Measurements from ENCODE around the gene SLC35D1. TPM values are rescaled to one million over a fixed set of nuclear protein-coding genes. Genes with fewer than 3 reads are reported as not detected.
"Not testable (repeated sequence)": the region's sequence is repeated elsewhere in the genome, so short reads cannot be mapped to it uniquely, and the experiment has no call there.

Gene SLC35D1
- total RNA-seq, 1 donor from 2014 or later, result 3.9 TPM

DNA sequence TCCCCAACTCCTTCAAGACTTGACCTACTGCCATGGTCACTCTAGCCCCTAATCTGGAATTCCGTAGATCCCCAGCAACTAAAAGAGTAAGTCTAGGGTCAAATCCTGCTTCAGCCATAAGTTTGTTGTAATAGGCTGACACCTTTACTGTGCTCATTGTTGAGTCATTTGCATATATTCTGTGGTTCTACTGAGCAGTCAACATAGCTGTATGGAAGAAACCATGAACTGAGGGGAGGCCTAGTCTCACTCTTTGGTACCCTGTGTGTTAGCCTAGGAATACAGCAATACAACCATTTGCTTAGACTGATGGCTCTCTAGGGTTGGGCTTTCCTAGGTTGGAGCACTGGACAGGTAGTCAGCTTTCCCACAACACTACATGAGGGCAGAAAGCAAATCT is 23.6 kb upstream of the SLC35D1 start:
- Histone ChIP-seq H3K9ac (no peak overlapping the region), H3K4me2 (no peak overlapping the region), H3K4me1 (peaks cover 4% of the 10 kb centered on the region), H3K79me2 (ENCODE audit: low read depth) (no peaks in the 10 kb centered on the region), H3K9me3 (ENCODE audit: low read depth) (no peaks in the 10 kb centered on the region), H3K27me3 (no peaks in the 10 kb centered on the region), H3F3A (ENCODE audit: low read depth) (no peaks in the 10 kb centered on the region), H2AFZ (replicated peaks) (no peak overlapping the region), H3K27ac (no peak overlapping the region), H3K4me3 (no peak overlapping the region), H4K20me1 (ENCODE audit: low read depth) (no peaks in the 10 kb centered on the region), H3K36me3 (no peaks in the 10 kb centered on the region)
- Mint-ChIP-seq H3K4me3 (no peak overlapping the region), H3K27ac (no peak overlapping the region), H3K36me3 (peaks cover 2% of the 10 kb centered on the region), H3K9me3 (peaks cover 6% of the 10 kb centered on the region), H3K27me3 (ENCODE audit: insufficient read depth, low read depth) (peaks cover 2% of the 10 kb centered on the region), H3K4me1 (no peaks in the 10 kb centered on the region)
- TF ChIP-seq, protein P1, sequence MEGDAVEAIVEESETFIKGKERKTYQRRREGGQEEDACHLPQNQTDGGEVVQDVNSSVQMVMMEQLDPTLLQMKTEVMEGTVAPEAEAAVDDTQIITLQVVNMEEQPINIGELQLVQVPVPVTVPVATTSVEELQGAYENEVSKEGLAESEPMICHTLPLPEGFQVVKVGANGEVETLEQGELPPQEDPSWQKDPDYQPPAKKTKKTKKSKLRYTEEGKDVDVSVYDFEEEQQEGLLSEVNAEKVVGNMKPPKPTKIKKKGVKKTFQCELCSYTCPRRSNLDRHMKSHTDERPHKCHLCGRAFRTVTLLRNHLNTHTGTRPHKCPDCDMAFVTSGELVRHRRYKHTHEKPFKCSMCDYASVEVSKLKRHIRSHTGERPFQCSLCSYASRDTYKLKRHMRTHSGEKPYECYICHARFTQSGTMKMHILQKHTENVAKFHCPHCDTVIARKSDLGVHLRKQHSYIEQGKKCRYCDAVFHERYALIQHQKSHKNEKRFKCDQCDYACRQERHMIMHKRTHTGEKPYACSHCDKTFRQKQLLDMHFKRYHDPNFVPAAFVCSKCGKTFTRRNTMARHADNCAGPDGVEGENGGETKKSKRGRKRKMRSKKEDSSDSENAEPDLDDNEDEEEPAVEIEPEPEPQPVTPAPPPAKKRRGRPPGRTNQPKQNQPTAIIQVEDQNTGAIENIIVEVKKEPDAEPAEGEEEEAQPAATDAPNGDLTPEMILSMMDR (IDR thresholded peaks at IDR 0.05), result no peak
- TF ChIP-seq EZH2 (IDR thresholded peaks at IDR 0.05) (no peak), EZH2phosphoT487 (IDR thresholded peaks at IDR 0.05) (no peak)
- DNase-seq (ENCODE audit: low spot score), result no peak

DNA sequence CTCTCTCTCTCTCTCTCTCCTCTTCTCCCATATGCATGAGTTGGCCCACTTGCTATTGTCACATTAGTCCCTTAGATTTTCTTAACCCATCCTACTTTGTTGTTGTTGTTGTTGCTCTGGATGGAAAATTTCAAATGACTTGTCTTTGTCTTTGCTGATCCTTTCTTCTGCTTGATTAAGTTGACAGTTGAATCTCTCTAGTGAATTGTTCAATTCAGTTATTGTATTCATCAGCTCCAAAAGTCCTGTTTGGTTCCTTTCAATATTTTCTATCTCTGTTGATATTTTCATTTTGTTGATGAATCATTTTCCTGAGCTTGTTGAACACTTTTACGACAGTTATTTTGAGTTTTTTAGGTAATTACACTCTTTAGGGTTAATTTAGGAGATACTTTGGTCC is 18.8 kb upstream of the SLC35D1 start:
- Histone ChIP-seq H3K36me3 (no peaks in the 10 kb centered on the region), H3K9me3 (ENCODE audit: low read depth) (no peaks in the 10 kb centered on the region), H3K4me2 (no peak overlapping the region), H3K27me3 (no peaks in the 10 kb centered on the region), H3F3A (ENCODE audit: low read depth) (no peaks in the 10 kb centered on the region), H3K4me3 (no peak overlapping the region), H4K20me1 (ENCODE audit: low read depth) (no peaks in the 10 kb centered on the region), H3K9ac (no peak overlapping the region), H3K79me2 (ENCODE audit: low read depth) (no peaks in the 10 kb centered on the region), H3K4me1 (peaks cover 4% of the 10 kb centered on the region), H3K27ac (no peak overlapping the region), H2AFZ (replicated peaks) (no peak overlapping the region)
- H3K9me3 Mint-ChIP-seq, result peaks cover 23% of the 10 kb centered on the region
- no peak for DNase-seq (ENCODE audit: low spot score)
- no peak overlapping the region for H3K4me3 Mint-ChIP-seq
- no peak overlapping the region for H3K27ac Mint-ChIP-seq
- TF ChIP-seq, protein P1 (IDR thresholded peaks at IDR 0.05), result no peak
- TF ChIP-seq EZH2 (IDR thresholded peaks at IDR 0.05) (no peak), EZH2phosphoT487 (IDR thresholded peaks at IDR 0.05) (no peak)
- peaks cover 6% of the 10 kb centered on the region for H3K36me3 Mint-ChIP-seq
- H3K27me3 Mint-ChIP-seq (ENCODE audit: insufficient read depth, low read depth), result peaks cover 2% of the 10 kb centered on the region
- H3K4me1 Mint-ChIP-seq, result no peaks in the 10 kb centered on the region

DNA sequence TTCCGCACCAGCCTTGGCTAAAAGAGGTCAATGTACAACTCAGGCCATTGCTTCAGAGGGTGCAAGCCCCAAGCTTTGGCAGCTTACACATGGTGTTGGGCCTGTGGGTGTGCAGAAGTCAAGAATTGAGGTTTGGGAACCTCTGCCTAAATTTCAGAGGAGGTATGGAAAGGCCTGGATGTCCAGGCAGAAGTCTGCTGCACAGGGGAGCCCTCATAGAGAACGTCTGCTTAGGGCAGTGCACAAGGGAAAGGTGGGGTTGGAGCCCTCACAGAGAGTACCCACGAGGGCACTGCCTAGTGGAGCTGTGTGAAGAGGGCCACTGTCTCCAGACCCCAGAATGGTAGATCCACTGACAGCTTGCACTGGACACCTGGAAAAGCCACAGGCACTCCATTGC is 13.7 kb upstream of the SLC35D1 start:
- H3K4me3 ChIP-seq; H3K27me3 ChIP-seq; H3K36me3 ChIP-seq; DNase-seq (ENCODE audit: low spot score); H3K4me2 ChIP-seq; H3K27ac Mint-ChIP-seq; H2AFZ ChIP-seq (replicated peaks); H4K20me1 ChIP-seq (ENCODE audit: low read depth); H3K79me2 ChIP-seq (ENCODE audit: low read depth); H3K4me3 Mint-ChIP-seq; H3K9me3 ChIP-seq (ENCODE audit: low read depth); H3K36me3 Mint-ChIP-seq; H3K4me1 Mint-ChIP-seq; H3F3A ChIP-seq (ENCODE audit: low read depth); H3K27ac ChIP-seq; H3K4me1 ChIP-seq; H3K27me3 Mint-ChIP-seq (ENCODE audit: insufficient read depth, low read depth); H3K9ac ChIP-seq: not testable (repeated sequence)
- H3K9me3 Mint-ChIP-seq, result peaks cover 31% of the 10 kb centered on the region

DNA sequence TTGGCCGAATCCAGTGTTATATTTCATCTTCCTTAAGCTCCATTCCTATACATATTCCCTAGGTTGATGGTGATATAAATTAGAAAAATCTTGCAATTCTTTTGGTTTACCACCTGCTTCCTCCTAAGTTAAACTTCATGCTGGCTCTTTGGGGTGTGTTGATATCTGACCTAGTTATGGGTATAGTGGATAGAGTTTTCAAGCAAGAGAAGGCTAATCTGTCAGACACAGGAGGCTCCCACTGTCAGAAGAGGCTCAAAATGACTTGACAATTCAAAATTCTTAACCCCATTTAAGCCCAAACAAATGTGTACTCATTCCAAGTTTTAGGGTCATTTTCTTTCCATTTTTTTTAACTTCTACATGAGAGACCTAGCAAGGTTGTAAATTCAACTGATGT is 8.5 kb upstream of the SLC35D1 start:
- Histone ChIP-seq H3F3A (ENCODE audit: low read depth) (no peaks in the 10 kb centered on the region), H3K9ac (no peak overlapping the region), H3K27me3 (no peaks in the 10 kb centered on the region), H3K4me1 (peaks cover 14% of the 10 kb centered on the region), H3K4me3 (no peak overlapping the region), H3K27ac (no peak overlapping the region), H3K9me3 (ENCODE audit: low read depth) (no peaks in the 10 kb centered on the region), H3K4me2 (no peak overlapping the region), H4K20me1 (ENCODE audit: low read depth) (no peaks in the 10 kb centered on the region), H3K36me3 (no peaks in the 10 kb centered on the region), H3K79me2 (ENCODE audit: low read depth) (no peaks in the 10 kb centered on the region), H2AFZ (replicated peaks) (no peak overlapping the region)
- no peak overlapping the region for H3K27ac Mint-ChIP-seq
- no peaks in the 10 kb centered on the region for H3K27me3 Mint-ChIP-seq (ENCODE audit: insufficient read depth, low read depth)
- no peak for TF ChIP-seq EZH2phosphoT487 (IDR thresholded peaks at IDR 0.05)
- TF ChIP-seq, protein P1 (IDR thresholded peaks at IDR 0.05), result no peak
- no peak for TF ChIP-seq EZH2 (IDR thresholded peaks at IDR 0.05)
- H3K4me3 Mint-ChIP-seq, result no peak overlapping the region
- peaks cover 5% of the 10 kb centered on the region for H3K36me3 Mint-ChIP-seq
- DNase-seq (ENCODE audit: low spot score), result no peak
- H3K9me3 Mint-ChIP-seq, result peaks cover 8% of the 10 kb centered on the region
- peaks cover 21% of the 10 kb centered on the region for H3K4me1 Mint-ChIP-seq

Data from neural progenitor cell (in vitro differentiated cells).